HEK293 (cell line): Measurements from ENCODE around the gene LPCAT1.

Source experiments
- CTCF ChIA-PET: fragments of 350-600 bp; formaldehyde crosslinking; extraction: SDS; loops from one replicate; lab custom pipeline; 2021; ENCODE audit warnings: antibody characterized with exemption; lab: Yijun Ruan, JAX
- POLR2A ChIA-PET: fragments of 300-600 bp; formaldehyde crosslinking; extraction: SDS; loops from one replicate; lab custom pipeline; 2020; ENCODE audit warnings: antibody characterized with exemption, inconsistent platforms; lab: Yijun Ruan, JAX
- H3K27ac ChIP-seq: fragments of 200-500 bp; sonication (Bioruptor generic); 2 replicates; pipeline ENCODE4 v1.5.1; 2014; ENCODE audit warnings: low read depth, low read length, control low read depth, inconsistent platforms; ENCODE audit errors: extremely low read depth
- H3K36me3 ChIP-seq, 2 experiments: fragments of 200-500 bp in 1 of 2; sonication (Bioruptor generic) in 1 of 2; 1 replicate in 1 of 2; 2 replicates in 1 of 2; pipeline ENCODE4 v1.5.1; 2014 to 2017; ENCODE audit warnings: inconsistent platforms in 2 of 2, low read length in 2 of 2; ENCODE audit not compliant: control insufficient read depth in 2 of 2, insufficient read depth in 1 of 2
- H3K4me1 ChIP-seq: fragments of 200-500 bp; sonication (Bioruptor generic); 2 replicates; pipeline ENCODE4 v1.5.1; 2014; ENCODE audit warnings: mild to moderate bottlenecking, low read length, inconsistent platforms; ENCODE audit not compliant: control insufficient read depth, insufficient read depth
- H3K4me3 ChIP-seq: 2 replicates; pipeline ENCODE4 v1.5.1; 2011; ENCODE audit warnings: low read depth, mild to moderate bottlenecking, control low read depth, low read length, moderate library complexity
- H3K9me3 ChIP-seq: fragments of 200-500 bp; sonication (Bioruptor generic); 2 replicates; pipeline ENCODE4 v1.5.1; 2014; ENCODE audit warnings: low read depth, low read length, inconsistent platforms; ENCODE audit not compliant: control insufficient read depth, insufficient read depth
- HIC1 ChIP-seq: fragments of 450-650 bp; formaldehyde crosslinking; IDR thresholded peaks from 2 replicates; pipeline ENCODE4 v1.5.1; 2016; ENCODE audit warnings: missing biosample characterization, missing genetic modification characterization
- HOXD13 ChIP-seq: sonication (generic); formaldehyde crosslinking; IDR thresholded peaks from 2 replicates; pipeline ENCODE4 v1.8.0; 2022; ENCODE audit warnings: missing genetic modification reagents, borderline replicate concordance
- IKZF3 ChIP-seq: fragments of 450-650 bp; IDR thresholded peaks from 2 replicates; pipeline ENCODE4 v1.5.0; 2018; ENCODE audit warnings: missing biosample characterization, mild to moderate bottlenecking, missing genetic modification characterization, moderate library complexity
- MZF1 ChIP-seq: fragments of 450-650 bp; formaldehyde crosslinking; IDR thresholded peaks from 2 replicates; pipeline ENCODE4 v1.5.1; 2017; ENCODE audit warnings: missing biosample characterization, missing genetic modification characterization, borderline replicate concordance
- SP2 ChIP-seq: fragments of 450-650 bp; formaldehyde crosslinking; IDR thresholded peaks from 2 replicates; pipeline ENCODE4 v1.5.1; 2016; ENCODE audit warnings: missing biosample characterization, missing genetic modification characterization
- SP3 ChIP-seq: fragments of 450-650 bp; formaldehyde crosslinking; IDR thresholded peaks from 2 replicates; pipeline ENCODE4 v1.5.1; 2016; ENCODE audit warnings: missing biosample characterization, missing genetic modification characterization
- YY2 ChIP-seq: fragments of 450-650 bp; formaldehyde crosslinking; IDR thresholded peaks from 2 replicates; pipeline ENCODE4 v1.5.1; 2016; ENCODE audit warnings: missing biosample characterization, missing genetic modification characterization
- ZBTB8A ChIP-seq: fragments of 450-650 bp; formaldehyde crosslinking; IDR thresholded peaks from 2 replicates; pipeline ENCODE4 v1.5.1; 2016; ENCODE audit warnings: missing biosample characterization, missing genetic modification characterization
- ZFHX2 ChIP-seq: fragments of 450-650 bp; formaldehyde crosslinking; conservative IDR thresholded peaks from 2 replicates; pipeline ENCODE4 v1.5.1; 2016; ENCODE audit warnings: missing biosample characterization, missing genetic modification characterization
- ZFP41 ChIP-seq: fragments of 450-650 bp; formaldehyde crosslinking; IDR thresholded peaks from 2 replicates; pipeline ENCODE4 v1.5.1; 2016; ENCODE audit warnings: missing biosample characterization, missing genetic modification characterization, borderline replicate concordance
- ZIC2 ChIP-seq: fragments of 450-650 bp; formaldehyde crosslinking; IDR thresholded peaks from 2 replicates; pipeline ENCODE4 v1.5.1; 2016; ENCODE audit warnings: missing biosample characterization, missing genetic modification characterization
- ZNF112 ChIP-seq: fragments of 450-650 bp; formaldehyde crosslinking; IDR thresholded peaks from 2 replicates; pipeline ENCODE4 v1.5.0; 2017; ENCODE audit warnings: missing biosample characterization, missing genetic modification characterization
- ZNF169 ChIP-seq: fragments of 450-650 bp; formaldehyde crosslinking; IDR thresholded peaks from 2 replicates; pipeline ENCODE4 v1.5.1; 2016; ENCODE audit warnings: missing biosample characterization, missing genetic modification characterization
- ZNF174 ChIP-seq: fragments of 450-650 bp; formaldehyde crosslinking; IDR thresholded peaks from 2 replicates; pipeline ENCODE4 v1.5.0; 2017; ENCODE audit warnings: missing biosample characterization, mild to moderate bottlenecking, missing genetic modification characterization
- ZNF175 ChIP-seq: fragments of 450-650 bp; formaldehyde crosslinking; IDR thresholded peaks from 2 replicates; pipeline ENCODE4 v1.5.1; 2016; ENCODE audit warnings: missing biosample characterization, missing genetic modification characterization
- ZNF214 ChIP-seq: fragments of 450-650 bp; formaldehyde crosslinking; IDR thresholded peaks from 2 replicates; pipeline ENCODE4 v1.5.1; 2017; ENCODE audit warnings: missing biosample characterization, mild to moderate bottlenecking, missing genetic modification characterization, borderline replicate concordance
- ZNF354C ChIP-seq: fragments of 450-650 bp; formaldehyde crosslinking; IDR thresholded peaks from 2 replicates; pipeline ENCODE4 v1.5.1; 2016; ENCODE audit warnings: missing biosample characterization, missing genetic modification characterization, low read depth, borderline replicate concordance
- ZNF423 ChIP-seq: fragments of 450-650 bp; formaldehyde crosslinking; IDR thresholded peaks from 2 replicates; pipeline ENCODE4 v1.5.1; 2016; ENCODE audit warnings: missing biosample characterization, missing genetic modification characterization
- ZNF433 ChIP-seq: fragments of 450-650 bp; formaldehyde crosslinking; IDR thresholded peaks from 2 replicates; pipeline ENCODE4 v1.5.1; 2016; ENCODE audit warnings: missing biosample characterization, missing genetic modification characterization, low read depth
- ZNF473 ChIP-seq: fragments of 450-650 bp; formaldehyde crosslinking; IDR thresholded peaks from 2 replicates; pipeline ENCODE4 v1.5.1; 2017; ENCODE audit warnings: missing biosample characterization, missing genetic modification characterization
- ZNF561 ChIP-seq: fragments of 450-650 bp; IDR thresholded peaks from 2 replicates; pipeline ENCODE4 v1.5.1; 2018; ENCODE audit warnings: missing biosample characterization, missing genetic modification characterization, borderline replicate concordance
- ZNF585B ChIP-seq: fragments of 450-650 bp; formaldehyde crosslinking; IDR thresholded peaks from 2 replicates; pipeline ENCODE4 v1.5.1; 2016; ENCODE audit warnings: missing biosample characterization, missing genetic modification characterization
- ZNF600 ChIP-seq: fragments of 450-650 bp; formaldehyde crosslinking; IDR thresholded peaks from 2 replicates; pipeline ENCODE4 v1.5.1; 2016; ENCODE audit warnings: missing biosample characterization, missing genetic modification characterization
- ZNF629 ChIP-seq: fragments of 450-650 bp; formaldehyde crosslinking; IDR thresholded peaks from 2 replicates; pipeline ENCODE4 v1.5.1; 2017; ENCODE audit warnings: missing biosample characterization, missing genetic modification characterization
- ZNF670 ChIP-seq: fragments of 450-650 bp; formaldehyde crosslinking; IDR thresholded peaks from 2 replicates; pipeline ENCODE4 v1.5.1; 2016; ENCODE audit warnings: missing biosample characterization, missing genetic modification characterization, low read depth
- ZNF747 ChIP-seq: fragments of 450-650 bp; formaldehyde crosslinking; IDR thresholded peaks from 2 replicates; pipeline ENCODE4 v1.5.1; 2016; ENCODE audit warnings: missing biosample characterization, missing genetic modification characterization
- ZNF776 ChIP-seq: fragments of 450-650 bp; formaldehyde crosslinking; IDR thresholded peaks from 2 replicates; pipeline ENCODE4 v1.5.0; 2017; ENCODE audit warnings: missing biosample characterization, missing genetic modification characterization, borderline replicate concordance
- ZNF830 ChIP-seq: fragments of 450-650 bp; IDR thresholded peaks from 2 replicates; pipeline ENCODE4 v1.5.0; 2018; ENCODE audit warnings: missing biosample characterization, missing genetic modification characterization, low read depth, mild to moderate bottlenecking, moderate library complexity
- ZSCAN23 ChIP-seq: fragments of 450-650 bp; formaldehyde crosslinking; IDR thresholded peaks from 2 replicates; pipeline ENCODE4 v1.5.1; 2016; ENCODE audit warnings: missing biosample characterization, missing genetic modification characterization
- ZSCAN4 ChIP-seq: fragments of 450-650 bp; formaldehyde crosslinking; IDR thresholded peaks from 2 replicates; pipeline ENCODE4 v1.5.1; 2017; ENCODE audit warnings: missing biosample characterization, missing genetic modification characterization
- TF ChIP-seq, protein P1 (sequence below): fragments of 450-650 bp; formaldehyde crosslinking; IDR thresholded peaks from 2 replicates; pipeline ENCODE4 v1.5.1; 2016; ENCODE audit warnings: missing biosample characterization, missing genetic modification characterization
- TF ChIP-seq, protein P2 (sequence below): fragments of 450-650 bp; IDR thresholded peaks from 2 replicates; pipeline ENCODE4 v1.5.1; 2018; ENCODE audit warnings: missing biosample characterization, mild to moderate bottlenecking, missing genetic modification characterization

Gene LPCAT1

DNA sequence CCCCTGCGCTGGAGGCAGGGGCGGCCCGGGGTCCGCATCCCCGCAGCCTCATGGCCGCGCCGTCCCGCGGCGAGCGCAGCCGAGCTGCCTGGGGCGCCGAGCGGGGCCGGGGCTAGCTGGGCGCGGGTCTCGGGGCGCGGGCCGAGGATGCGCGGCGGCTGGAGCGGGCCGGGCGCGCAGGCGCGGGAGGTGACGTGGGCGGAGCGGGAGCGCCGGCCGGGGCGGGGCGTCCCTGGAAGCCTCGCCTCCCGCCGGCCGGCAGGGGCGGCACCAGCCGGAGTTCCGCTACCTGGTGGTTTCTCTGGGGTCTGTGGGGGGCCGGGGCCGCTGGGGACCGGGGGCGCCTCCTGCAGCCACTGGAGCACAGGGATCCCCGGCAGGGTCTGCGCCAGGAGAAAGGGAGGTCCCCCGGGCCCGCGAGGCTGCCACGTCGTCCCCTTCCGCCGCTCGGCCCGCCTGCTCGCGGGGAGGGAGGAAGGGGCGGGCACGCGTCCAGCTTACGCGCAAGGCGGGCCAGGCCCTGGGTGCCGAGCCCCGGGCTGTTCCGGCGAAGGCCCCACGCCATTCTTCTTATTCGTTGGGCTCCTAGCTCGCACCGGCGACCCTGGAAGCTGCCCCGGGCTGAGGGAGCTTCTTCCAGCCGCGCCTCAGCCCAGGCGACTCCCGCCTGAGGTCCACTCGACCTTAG lies at the start of gene LPCAT1:
TSS of gene LPCAT1 (minus strand) at position 168 of the 688 bp plus-strand sequence. CDS start at position 52, 116 bp downstream.
- Histone ChIP-seq H3K4me1 (peaks cover 20% of the 10 kb centered on the region), H3K27ac (peak within 1 kb of the TSS; percentile 82; the same call in 1 of the 2 replicates), H3K9me3 (no peaks in the 10 kb centered on the region), H3K4me3 (peak within 1 kb of the TSS; percentile 64), H3K36me3 (peaks cover 19 to 25% of the 10 kb centered on the region in 2 experiments)
- ChIA-PET POLR2A (interaction anchor here (1.0 to 1.5 kb wide), 3 partner anchors 20 to 70 kb away, joined by 3 to 4 read pairs (median 3); no protein-coding TSS in a partner anchor), CTCF (no interaction called here)
- TF ChIP-seq ZNF830 (tag by site-specific recombination) (no peak), ZSCAN4 (tag by site-specific recombination) (no peak), ZNF600 (peak; percentile 34; the same call in 1 of the 2 replicates), ZNF473 (no peak), SP2 (tag by site-specific recombination) (peak; percentile 88), ZNF214 (tag by site-specific recombination) (no peak), ZNF175 (tag by site-specific recombination) (no peak), ZNF670 (tag by site-specific recombination) (no peak), SP3 (tag by site-specific recombination) (peak; percentile 82), MZF1 (no peak), ZNF433 (tag by site-specific recombination) (no peak), ZNF174 (no peak), HOXD13 (CRISPR knock-in tag) (no peak), ZFHX2 (0 out of 2 replicates have a peak, but pooled peaks have one; percentile 11), YY2 (tag by site-specific recombination) (no peak), ZNF585B (tag by site-specific recombination) (no peak), ZNF423 (0 out of 2 replicates have a peak, but pooled peaks have one; percentile 29), ZIC2 (peak; percentile 53), ZNF169 (no peak), ZNF112 (no peak), ZNF629 (tag by site-specific recombination) (no peak), ZSCAN23 (tag by site-specific recombination) (no peak), HIC1 (no peak), ZFP41 (tag by site-specific recombination) (no peak), ZNF354C (tag by site-specific recombination) (no peak), ZBTB8A (tag by site-specific recombination) (peak; percentile 43), IKZF3 (tag by site-specific recombination) (no peak), ZNF561 (tag by site-specific recombination) (no peak), ZNF747 (tag by site-specific recombination) (no peak), ZNF776 (tag by site-specific recombination) (no peak)
- TF ChIP-seq, protein P1, sequence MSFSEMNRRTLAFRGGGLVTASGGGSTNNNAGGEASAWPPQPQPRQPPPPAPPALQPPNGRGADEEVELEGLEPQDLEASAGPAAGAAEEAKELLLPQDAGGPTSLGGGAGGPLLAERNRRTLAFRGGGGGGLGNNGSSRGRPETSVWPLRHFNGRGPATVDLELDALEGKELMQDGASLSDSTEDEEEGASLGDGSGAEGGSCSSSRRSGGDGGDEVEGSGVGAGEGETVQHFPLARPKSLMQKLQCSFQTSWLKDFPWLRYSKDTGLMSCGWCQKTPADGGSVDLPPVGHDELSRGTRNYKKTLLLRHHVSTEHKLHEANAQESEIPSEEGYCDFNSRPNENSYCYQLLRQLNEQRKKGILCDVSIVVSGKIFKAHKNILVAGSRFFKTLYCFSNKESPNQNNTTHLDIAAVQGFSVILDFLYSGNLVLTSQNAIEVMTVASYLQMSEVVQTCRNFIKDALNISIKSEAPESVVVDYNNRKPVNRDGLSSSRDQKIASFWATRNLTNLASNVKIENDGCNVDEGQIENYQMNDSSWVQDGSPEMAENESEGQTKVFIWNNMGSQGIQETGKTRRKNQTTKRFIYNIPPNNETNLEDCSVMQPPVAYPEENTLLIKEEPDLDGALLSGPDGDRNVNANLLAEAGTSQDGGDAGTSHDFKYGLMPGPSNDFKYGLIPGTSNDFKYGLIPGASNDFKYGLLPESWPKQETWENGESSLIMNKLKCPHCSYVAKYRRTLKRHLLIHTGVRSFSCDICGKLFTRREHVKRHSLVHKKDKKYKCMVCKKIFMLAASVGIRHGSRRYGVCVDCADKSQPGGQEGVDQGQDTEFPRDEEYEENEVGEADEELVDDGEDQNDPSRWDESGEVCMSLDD, result no peak; the same call in 1 of the 2 replicates
- TF ChIP-seq, protein P2, sequence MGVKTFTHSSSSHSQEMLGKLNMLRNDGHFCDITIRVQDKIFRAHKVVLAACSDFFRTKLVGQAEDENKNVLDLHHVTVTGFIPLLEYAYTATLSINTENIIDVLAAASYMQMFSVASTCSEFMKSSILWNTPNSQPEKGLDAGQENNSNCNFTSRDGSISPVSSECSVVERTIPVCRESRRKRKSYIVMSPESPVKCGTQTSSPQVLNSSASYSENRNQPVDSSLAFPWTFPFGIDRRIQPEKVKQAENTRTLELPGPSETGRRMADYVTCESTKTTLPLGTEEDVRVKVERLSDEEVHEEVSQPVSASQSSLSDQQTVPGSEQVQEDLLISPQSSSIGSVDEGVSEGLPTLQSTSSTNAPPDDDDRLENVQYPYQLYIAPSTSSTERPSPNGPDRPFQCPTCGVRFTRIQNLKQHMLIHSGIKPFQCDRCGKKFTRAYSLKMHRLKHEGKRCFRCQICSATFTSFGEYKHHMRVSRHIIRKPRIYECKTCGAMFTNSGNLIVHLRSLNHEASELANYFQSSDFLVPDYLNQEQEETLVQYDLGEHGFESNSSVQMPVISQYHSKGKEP, result no peak
